T-helper 1 cell treated with Interleukin-12 subunit alpha and Interleukin-12 subunit beta and Interleukin-4 antibody, amounts not matched to agents 30 μg/mL and 1 μg/mL, for 36 hours (primary cell): Measurements from ENCODE around the gene RXRB.
A peak's percentile ranks its signal among the peaks of the same experiment; 100 is the strongest.

Experiments
- H3K27ac Mint-ChIP-seq: one replicate; pipeline ENCODE4 v1.8.0; 2021; ENCODE audit warnings: mild to moderate bottlenecking, mixed read lengths
- H3K27me3 Mint-ChIP-seq: one replicate; pipeline ENCODE4 v1.8.0; 2021; ENCODE audit warnings: low read depth, mixed read lengths
- H3K36me3 Mint-ChIP-seq: one replicate; pipeline ENCODE4 v1.8.0; 2021; ENCODE audit warnings: low read depth, mixed read lengths
- H3K4me1 Mint-ChIP-seq: one replicate; pipeline ENCODE4 v1.8.0; 2021; ENCODE audit warnings: low read depth, mixed read lengths
- H3K4me3 Mint-ChIP-seq: one replicate; pipeline ENCODE4 v1.8.0; 2021; ENCODE audit warnings: mild to moderate bottlenecking, moderate library complexity, mixed read lengths
- H3K9me3 Mint-ChIP-seq: one replicate; pipeline ENCODE4 v1.8.0; 2021; ENCODE audit warnings: mixed read lengths

RXRB gene

GRCh38 chr6:33195304-33196165 lies 4.9 kb downstream of the RXRB start:
- peaks cover 29% of the 10 kb centered on the region for H3K27me3 Mint-ChIP-seq
- peaks cover 40% of the 10 kb centered on the region for H3K36me3 Mint-ChIP-seq
- peaks cover 37% of the 10 kb centered on the region for H3K4me1 Mint-ChIP-seq
- no peak overlapping the region for H3K27ac Mint-ChIP-seq
- no peak overlapping the region for H3K4me3 Mint-ChIP-seq
- H3K9me3 Mint-ChIP-seq: no peaks in the 10 kb centered on the region

- Mint-ChIP-seq H3K4me3 (no peak overlapping the region), H3K27me3 (peaks cover 37% of the 10 kb centered on the region), H3K27ac (no peak overlapping the region), H3K36me3 (peaks cover 40% of the 10 kb centered on the region), H3K4me1 (peaks cover 35% of the 10 kb centered on the region), H3K9me3 (no peaks in the 10 kb centered on the region)
Measured at GRCh38 chr6:33194431-33194979, 6.0 kb downstream of the RXRB start.

GRCh38 chr6:33193619-33194018 lies 6.8 kb downstream of the RXRB start:
- H3K27ac Mint-ChIP-seq: no peak overlapping the region
- peaks cover 37% of the 10 kb centered on the region for H3K36me3 Mint-ChIP-seq
- H3K9me3 Mint-ChIP-seq: no peaks in the 10 kb centered on the region

GRCh38 chr6:33192671-33193602 lies 7.5 kb downstream of the RXRB start:
- Mint-ChIP-seq H3K4me3 (no peak overlapping the region), H3K4me1 (peaks cover 23% of the 10 kb centered on the region), H3K36me3 (peaks cover 37% of the 10 kb centered on the region), H3K9me3 (no peaks in the 10 kb centered on the region), H3K27ac (no peak overlapping the region), H3K27me3 (peaks cover 49% of the 10 kb centered on the region)

More at GRCh38 chr6:33193619-33194018, 6.8 kb downstream of the RXRB start:
- Mint-ChIP-seq H3K4me3 (no peak overlapping the region), H3K4me1 (peaks cover 30% of the 10 kb centered on the region), H3K27me3 (peaks cover 42% of the 10 kb centered on the region)

- Mint-ChIP-seq H3K27me3 (peaks cover 56% of the 10 kb centered on the region), H3K4me1 (peaks cover 16% of the 10 kb centered on the region), H3K27ac (no peak within 1 kb of the TSS), H3K36me3 (peaks cover 33% of the 10 kb centered on the region), H3K9me3 (no peaks in the 10 kb centered on the region), H3K4me3 (no peak within 1 kb of the TSS)
Measured at GRCh38 chr6:33192105-33192646, 8.3 kb downstream of the RXRB start, which contains the start of gene COL11A2. TSS of gene COL11A2 (minus strand) at chr6:33192467. CDS start at chr6:33192240, 227 bp downstream.

GRCh38 chr6:33191383-33192104 lies 8.9 kb downstream of the RXRB start:
- H3K36me3 Mint-ChIP-seq: peaks cover 31% of the 10 kb centered on the region
- no peak overlapping the region for H3K27ac Mint-ChIP-seq
- H3K4me1 Mint-ChIP-seq: peaks cover 12% of the 10 kb centered on the region
- no peaks in the 10 kb centered on the region for H3K9me3 Mint-ChIP-seq
- H3K27me3 Mint-ChIP-seq: peaks cover 62% of the 10 kb centered on the region
- H3K4me3 Mint-ChIP-seq: no peak overlapping the region

- H3K36me3 Mint-ChIP-seq: peaks cover 21% of the 10 kb centered on the region
- H3K27me3 Mint-ChIP-seq: peaks cover 63% of the 10 kb centered on the region
- H3K9me3 Mint-ChIP-seq: no peaks in the 10 kb centered on the region
- no peak overlapping the region for H3K27ac Mint-ChIP-seq
- H3K4me3 Mint-ChIP-seq: no peak overlapping the region
- H3K4me1 Mint-ChIP-seq: peaks cover 10% of the 10 kb centered on the region
Measured at GRCh38 chr6:33190504-33191107, 9.9 kb downstream of the RXRB start.

GRCh38 chr6:33189625-33190448 lies 10.6 kb downstream of the RXRB start:
- peaks cover 14% of the 10 kb centered on the region for H3K36me3 Mint-ChIP-seq
- H3K27me3 Mint-ChIP-seq: peaks cover 63% of the 10 kb centered on the region
- no peak overlapping the region for H3K4me3 Mint-ChIP-seq
- no peak overlapping the region for H3K27ac Mint-ChIP-seq
- H3K9me3 Mint-ChIP-seq: no peaks in the 10 kb centered on the region
- H3K4me1 Mint-ChIP-seq: peaks cover 10% of the 10 kb centered on the region

- peaks cover 63% of the 10 kb centered on the region for H3K27me3 Mint-ChIP-seq
- H3K9me3 Mint-ChIP-seq: peaks cover 5% of the 10 kb centered on the region
- no peak overlapping the region for H3K4me3 Mint-ChIP-seq
- no peak overlapping the region for H3K27ac Mint-ChIP-seq
- peaks cover 8% of the 10 kb centered on the region for H3K36me3 Mint-ChIP-seq
- peaks cover 10% of the 10 kb centered on the region for H3K4me1 Mint-ChIP-seq
Measured at GRCh38 chr6:33189164-33189563, 11.3 kb downstream of the RXRB start.

GRCh38 chr6:33187809-33188208 lies 12.7 kb downstream of the RXRB start:
- Mint-ChIP-seq H3K4me3 (no peak overlapping the region), H3K27me3 (peaks cover 53% of the 10 kb centered on the region), H3K4me1 (peaks cover 17% of the 10 kb centered on the region), H3K9me3 (peaks cover 16% of the 10 kb centered on the region), H3K36me3 (peaks cover 12% of the 10 kb centered on the region), H3K27ac (no peak overlapping the region)

GRCh38 chr6:33185654-33186187 lies 14.7 kb downstream of the RXRB start:
- Mint-ChIP-seq H3K27me3 (peaks cover 35% of the 10 kb centered on the region), H3K27ac (no peak overlapping the region), H3K4me1 (peaks cover 15% of the 10 kb centered on the region), H3K36me3 (peaks cover 13% of the 10 kb centered on the region), H3K4me3 (no peak overlapping the region), H3K9me3 (peaks cover 19% of the 10 kb centered on the region)

GRCh38 chr6:33185190-33185589 lies 15.3 kb downstream of the RXRB start:
- H3K27me3 Mint-ChIP-seq: peaks cover 31% of the 10 kb centered on the region
- peaks cover 13% of the 10 kb centered on the region for H3K36me3 Mint-ChIP-seq
- no peak overlapping the region for H3K4me3 Mint-ChIP-seq
- peak overlapping the region; percentile 15 for H3K27ac Mint-ChIP-seq
- H3K4me1 Mint-ChIP-seq: peaks cover 15% of the 10 kb centered on the region
- H3K9me3 Mint-ChIP-seq: peaks cover 19% of the 10 kb centered on the region
